ENCODE results near the gene TTYH3. TPM values are rescaled to one million over a fixed set of nuclear protein-coding genes. Genes with fewer than 3 reads are reported as not detected.

TTYH3 gene
- total RNA-seq, 2 donors from 2014 or later = 145 to 152 TPM

GRCh38 chr7:2661096-2661449 lies 29.3 kb downstream of the TTYH3 start:
- no peak for DNase-seq
- H3K4me1 ChIP-seq (ENCODE audit: control insufficient read depth, insufficient read depth, low read length) = no peaks in the 10 kb centered on the region
- WGBS, 2 experiments (ENCODE audit: insufficient coverage in 1 of 2, insufficient read length in 1 of 2) = 92 to 97% methylated on average over 5 to 10 of the region's 10 CpGs
- H3K27me3 Mint-ChIP-seq (ENCODE audit: insufficient read depth) = no peaks in the 10 kb centered on the region
- peaks cover 15% of the 10 kb centered on the region for H3K36me3 Mint-ChIP-seq (ENCODE audit: low read depth)
- H3K4me3 Mint-ChIP-seq = no peak overlapping the region
- H3K4me1 Mint-ChIP-seq = no peaks in the 10 kb centered on the region
- H3K9me3 ChIP-seq (ENCODE audit: control insufficient read depth, low read length) = no peaks in the 10 kb centered on the region
- no peak overlapping the region for H3K27ac Mint-ChIP-seq
- peak; percentile 50 for TF ChIP-seq CTCF (conservative IDR thresholded peaks at IDR 0.05)
- H3K9me3 Mint-ChIP-seq = no peaks in the 10 kb centered on the region
- H3K4me3 ChIP-seq (ENCODE audit: low read length) = no peak overlapping the region
- H3K36me3 ChIP-seq (ENCODE audit: control insufficient read depth, insufficient read depth, low read length) = peaks cover 9% of the 10 kb centered on the region
- no peak overlapping the region for H3K9ac ChIP-seq (ENCODE audit: extremely low read depth, low read length, poor library complexity, severe bottlenecking)
- no peaks in the 10 kb centered on the region for H3K27me3 ChIP-seq (ENCODE audit: control insufficient read depth, insufficient read depth, low read length, poor library complexity, severe bottlenecking)
- no peak overlapping the region for H3K27ac ChIP-seq (ENCODE audit: low read depth, low read length)

- 94 to 97% methylated on average over 27 to 43 of the region's 43 CpGs for WGBS, 2 experiments (ENCODE audit: insufficient coverage in 1 of 2, insufficient read length in 1 of 2)
Measured at GRCh38 chr7:2661602-2662272, 30.0 kb downstream of the TTYH3 start.

GRCh38 chr7:2662273-2663120 lies 30.7 kb downstream of the TTYH3 start:
- H3K36me3 ChIP-seq (ENCODE audit: control insufficient read depth, insufficient read depth, low read length) = no peaks in the 10 kb centered on the region
- no peaks in the 10 kb centered on the region for H3K9me3 ChIP-seq (ENCODE audit: control insufficient read depth, low read length)
- no peak overlapping the region for H3K4me3 ChIP-seq (ENCODE audit: low read length)
- no peaks in the 10 kb centered on the region for H3K27me3 ChIP-seq (ENCODE audit: control insufficient read depth, insufficient read depth, low read length, poor library complexity, severe bottlenecking)
- H3K36me3 Mint-ChIP-seq (ENCODE audit: low read depth) = peaks cover 9% of the 10 kb centered on the region
- H3K9ac ChIP-seq (ENCODE audit: extremely low read depth, low read length, poor library complexity, severe bottlenecking) = no peak overlapping the region
- no peak for DNase-seq
- H3K4me3 Mint-ChIP-seq = no peak overlapping the region
- no peaks in the 10 kb centered on the region for H3K4me1 ChIP-seq (ENCODE audit: control insufficient read depth, insufficient read depth, low read length)
- peak overlapping the region; percentile 70 for H3K27ac ChIP-seq (ENCODE audit: low read depth, low read length)
- H3K27ac Mint-ChIP-seq = no peak overlapping the region
- no peaks in the 10 kb centered on the region for H3K9me3 Mint-ChIP-seq
- TF ChIP-seq CTCF (conservative IDR thresholded peaks at IDR 0.05) = no peak
- H3K27me3 Mint-ChIP-seq (ENCODE audit: insufficient read depth) = peaks cover 6% of the 10 kb centered on the region
- 94 to 97% methylated on average over 29 to 33 of the region's 33 CpGs for WGBS, 2 experiments (ENCODE audit: insufficient coverage in 1 of 2, insufficient read length in 1 of 2)
- H3K4me1 Mint-ChIP-seq = no peaks in the 10 kb centered on the region

More at GRCh38 chr7:2661602-2662272, 30.0 kb downstream of the TTYH3 start:
- H3K4me1 Mint-ChIP-seq = no peaks in the 10 kb centered on the region
- H3K4me3 Mint-ChIP-seq = no peak overlapping the region
- Histone ChIP-seq H3K27me3 (ENCODE audit: control insufficient read depth, insufficient read depth, low read length, poor library complexity, severe bottlenecking) (no peaks in the 10 kb centered on the region), H3K4me3 (ENCODE audit: low read length) (no peak overlapping the region), H3K4me1 (ENCODE audit: control insufficient read depth, insufficient read depth, low read length) (no peaks in the 10 kb centered on the region), H3K27ac (ENCODE audit: low read depth, low read length) (no peak overlapping the region), H3K9me3 (ENCODE audit: control insufficient read depth, low read length) (no peaks in the 10 kb centered on the region), H3K36me3 (ENCODE audit: control insufficient read depth, insufficient read depth, low read length) (peaks cover 2% of the 10 kb centered on the region), H3K9ac (ENCODE audit: extremely low read depth, low read length, poor library complexity, severe bottlenecking) (no peak overlapping the region)
- DNase-seq = peak; percentile 71
- H3K27me3 Mint-ChIP-seq (ENCODE audit: insufficient read depth) = peaks cover 2% of the 10 kb centered on the region
- no peaks in the 10 kb centered on the region for H3K9me3 Mint-ChIP-seq
- peak; percentile 56 for TF ChIP-seq CTCF (conservative IDR thresholded peaks at IDR 0.05)
- H3K36me3 Mint-ChIP-seq (ENCODE audit: low read depth) = peaks cover 15% of the 10 kb centered on the region
- no peak overlapping the region for H3K27ac Mint-ChIP-seq

Data from endodermal cell (in vitro differentiated cells).